Measurements from ENCODE around the gene CAND1.

The CAND1 gene

GRCh38 chr12:67284561-67284960, 15.4 kb downstream of the CAND1 start:
- WGBS (ENCODE audit: extremely low coverage, insufficient coverage, low lambda C conversion rate) = 100% methylated on average over 2 of the region's 2 CpGs

GRCh38 chr12:67286257-67286656, 17.1 kb downstream of the CAND1 start:
- no peak overlapping the region for H2BK5ac ChIP-seq (ENCODE audit: low read length)
- H3K27me3 ChIP-seq (ENCODE audit: insufficient read depth, low read length, poor library complexity) = no peaks in the 10 kb centered on the region
- H4K5ac ChIP-seq (ENCODE audit: low read length) = no peak overlapping the region
- no peak overlapping the region for H2BK15ac ChIP-seq (replicated peaks; ENCODE audit: low read depth)
- H3K27ac ChIP-seq (ENCODE audit: low read depth, low read length) = no peak overlapping the region
- H2BK120ac ChIP-seq (ENCODE audit: low read depth, low read length) = no peak overlapping the region
- peaks cover 32% of the 10 kb centered on the region for H3K79me2 ChIP-seq (ENCODE audit: control insufficient read depth, insufficient read depth, low read length)
- H3K4me1 ChIP-seq (ENCODE audit: control insufficient read depth, low read depth, low read length) = no peaks in the 10 kb centered on the region
- no peak overlapping the region for H3K18ac ChIP-seq (ENCODE audit: low read length)
- no peak for DNase-seq
- H3K9ac ChIP-seq (ENCODE audit: low read length) = no peak overlapping the region
- H3K4me3 ChIP-seq (ENCODE audit: low read length) = no peak overlapping the region
- no peak overlapping the region for H3K4ac ChIP-seq (ENCODE audit: low read depth, low read length)
- peaks cover 7% of the 10 kb centered on the region for H3K79me1 ChIP-seq (ENCODE audit: low read length)
- WGBS (ENCODE audit: extremely low coverage, insufficient coverage, low lambda C conversion rate) = no CpG with 5 or more reads among the region's 5 CpGs
- no peak overlapping the region for H3K56ac ChIP-seq (ENCODE audit: low read length)
- H2AK5ac ChIP-seq (ENCODE audit: low read length) = no peak overlapping the region
- H3K4me2 ChIP-seq (ENCODE audit: low read length) = no peak overlapping the region
- H4K8ac ChIP-seq (ENCODE audit: low read depth, low read length) = no peak overlapping the region
- no peak overlapping the region for H3K23ac ChIP-seq (ENCODE audit: low read length)
- no peaks in the 10 kb centered on the region for H3K36me3 ChIP-seq (ENCODE audit: control insufficient read depth, insufficient read depth, low read length)

More at GRCh38 chr12:67284561-67284960, 15.4 kb downstream of the CAND1 start:
- no peak overlapping the region for H4K5ac ChIP-seq (ENCODE audit: low read length)
- H3K27me3 ChIP-seq (ENCODE audit: insufficient read depth, low read length, poor library complexity) = no peaks in the 10 kb centered on the region
- DNase-seq = no peak
- no peak overlapping the region for H3K23ac ChIP-seq (ENCODE audit: low read length)
- H3K4ac ChIP-seq (ENCODE audit: low read depth, low read length) = no peak overlapping the region
- H3K56ac ChIP-seq (ENCODE audit: low read length) = no peak overlapping the region
- H3K36me3 ChIP-seq (ENCODE audit: control insufficient read depth, insufficient read depth, low read length) = no peaks in the 10 kb centered on the region
- H2BK120ac ChIP-seq (ENCODE audit: low read depth, low read length) = no peak overlapping the region
- H3K4me1 ChIP-seq (ENCODE audit: control insufficient read depth, low read depth, low read length) = no peaks in the 10 kb centered on the region
- no peak overlapping the region for H2BK15ac ChIP-seq (replicated peaks; ENCODE audit: low read depth)
- no peak overlapping the region for H3K18ac ChIP-seq (ENCODE audit: low read length)
- H2AK5ac ChIP-seq (ENCODE audit: low read length) = no peak overlapping the region
- H4K8ac ChIP-seq (ENCODE audit: low read depth, low read length) = no peak overlapping the region
- peaks cover 4% of the 10 kb centered on the region for H3K79me1 ChIP-seq (ENCODE audit: low read length)
- H3K79me2 ChIP-seq (ENCODE audit: control insufficient read depth, insufficient read depth, low read length) = peaks cover 31% of the 10 kb centered on the region
- H2BK5ac ChIP-seq (ENCODE audit: low read length) = no peak overlapping the region
- no peak overlapping the region for H3K27ac ChIP-seq (ENCODE audit: low read depth, low read length)
- no peak overlapping the region for H3K4me3 ChIP-seq (ENCODE audit: low read length)
- no peak overlapping the region for H3K9ac ChIP-seq (ENCODE audit: low read length)
- H3K4me2 ChIP-seq (ENCODE audit: low read length) = no peak overlapping the region

GRCh38 chr12:67287311-67287710, 18.2 kb downstream of the CAND1 start:
- no peak overlapping the region for H2AK5ac ChIP-seq (ENCODE audit: low read length)
- no peak overlapping the region for H3K9ac ChIP-seq (ENCODE audit: low read length)
- H2BK120ac ChIP-seq (ENCODE audit: low read depth, low read length) = no peak overlapping the region
- H3K79me2 ChIP-seq (ENCODE audit: control insufficient read depth, insufficient read depth, low read length) = peaks cover 37% of the 10 kb centered on the region
- no peak overlapping the region for H3K4me2 ChIP-seq (ENCODE audit: low read length)
- H3K56ac ChIP-seq (ENCODE audit: low read length) = no peak overlapping the region
- no peak for DNase-seq
- H3K4ac ChIP-seq (ENCODE audit: low read depth, low read length) = no peak overlapping the region
- WGBS (ENCODE audit: extremely low coverage, insufficient coverage, low lambda C conversion rate) = no CpG with 5 or more reads among the region's 5 CpGs
- no peak overlapping the region for H2BK5ac ChIP-seq (ENCODE audit: low read length)
- peaks cover 7% of the 10 kb centered on the region for H3K79me1 ChIP-seq (ENCODE audit: low read length)
- no peaks in the 10 kb centered on the region for H3K27me3 ChIP-seq (ENCODE audit: insufficient read depth, low read length, poor library complexity)
- H3K4me1 ChIP-seq (ENCODE audit: control insufficient read depth, low read depth, low read length) = no peaks in the 10 kb centered on the region
- no peak overlapping the region for H4K5ac ChIP-seq (ENCODE audit: low read length)
- H3K27ac ChIP-seq (ENCODE audit: low read depth, low read length) = no peak overlapping the region
- no peak overlapping the region for H3K4me3 ChIP-seq (ENCODE audit: low read length)
- H3K23ac ChIP-seq (ENCODE audit: low read length) = no peak overlapping the region
- H2BK15ac ChIP-seq (replicated peaks; ENCODE audit: low read depth) = no peak overlapping the region
- H3K18ac ChIP-seq (ENCODE audit: low read length) = no peak overlapping the region
- no peak overlapping the region for H4K8ac ChIP-seq (ENCODE audit: low read depth, low read length)
- no peaks in the 10 kb centered on the region for H3K36me3 ChIP-seq (ENCODE audit: control insufficient read depth, insufficient read depth, low read length)

GRCh38 chr12:67288561-67288960, 19.4 kb downstream of the CAND1 start:
- Histone ChIP-seq H3K36me3 (ENCODE audit: control insufficient read depth, insufficient read depth, low read length) (no peaks in the 10 kb centered on the region), H2BK120ac (ENCODE audit: low read depth, low read length) (no peak overlapping the region), H3K79me2 (ENCODE audit: control insufficient read depth, insufficient read depth, low read length) (peaks cover 37% of the 10 kb centered on the region), H2BK15ac (replicated peaks; ENCODE audit: low read depth) (no peak overlapping the region), H3K27ac (ENCODE audit: low read depth, low read length) (no peak overlapping the region), H3K23ac (ENCODE audit: low read length) (no peak overlapping the region), H4K5ac (ENCODE audit: low read length) (no peak overlapping the region), H3K4me1 (ENCODE audit: control insufficient read depth, low read depth, low read length) (no peaks in the 10 kb centered on the region), H2BK5ac (ENCODE audit: low read length) (no peak overlapping the region), H3K4me3 (ENCODE audit: low read length) (no peak overlapping the region), H4K8ac (ENCODE audit: low read depth, low read length) (no peak overlapping the region), H3K4ac (ENCODE audit: low read depth, low read length) (no peak overlapping the region), H3K56ac (ENCODE audit: low read length) (no peak overlapping the region), H3K9ac (ENCODE audit: low read length) (no peak overlapping the region), H3K4me2 (ENCODE audit: low read length) (no peak overlapping the region), H2AK5ac (ENCODE audit: low read length) (no peak overlapping the region), H3K18ac (ENCODE audit: low read length) (no peak overlapping the region), H3K27me3 (ENCODE audit: insufficient read depth, low read length, poor library complexity) (no peaks in the 10 kb centered on the region), H3K79me1 (ENCODE audit: low read length) (peaks cover 7% of the 10 kb centered on the region)
- DNase-seq = no peak
- WGBS (ENCODE audit: extremely low coverage, insufficient coverage, low lambda C conversion rate) = no CpG with 5 or more reads among the region's 2 CpGs

- no peak overlapping the region for H3K18ac ChIP-seq (ENCODE audit: low read length)
- no peak overlapping the region for H4K8ac ChIP-seq (ENCODE audit: low read depth, low read length)
- H2BK15ac ChIP-seq (replicated peaks; ENCODE audit: low read depth) = no peak overlapping the region
- no peak overlapping the region for H2AK5ac ChIP-seq (ENCODE audit: low read length)
- H3K27ac ChIP-seq (ENCODE audit: low read depth, low read length) = no peak overlapping the region
- H3K27me3 ChIP-seq (ENCODE audit: insufficient read depth, low read length, poor library complexity) = no peaks in the 10 kb centered on the region
- no peak for DNase-seq
- no peak overlapping the region for H4K5ac ChIP-seq (ENCODE audit: low read length)
- peaks cover 35% of the 10 kb centered on the region for H3K79me2 ChIP-seq (ENCODE audit: control insufficient read depth, insufficient read depth, low read length)
- H2BK5ac ChIP-seq (ENCODE audit: low read length) = no peak overlapping the region
- H3K4ac ChIP-seq (ENCODE audit: low read depth, low read length) = no peak overlapping the region
- no peak overlapping the region for H3K4me3 ChIP-seq (ENCODE audit: low read length)
- H3K79me1 ChIP-seq (ENCODE audit: low read length) = peaks cover 5% of the 10 kb centered on the region
- no peak overlapping the region for H3K56ac ChIP-seq (ENCODE audit: low read length)
- H3K9ac ChIP-seq (ENCODE audit: low read length) = no peak overlapping the region
- H2BK120ac ChIP-seq (ENCODE audit: low read depth, low read length) = no peak overlapping the region
- no peak overlapping the region for H3K23ac ChIP-seq (ENCODE audit: low read length)
- no peaks in the 10 kb centered on the region for H3K4me1 ChIP-seq (ENCODE audit: control insufficient read depth, low read depth, low read length)
- no CpG with 5 or more reads among the region's 2 CpGs for WGBS (ENCODE audit: extremely low coverage, insufficient coverage, low lambda C conversion rate)
- no peak overlapping the region for H3K4me2 ChIP-seq (ENCODE audit: low read length)
- no peaks in the 10 kb centered on the region for H3K36me3 ChIP-seq (ENCODE audit: control insufficient read depth, insufficient read depth, low read length)
These were observed 21.2 kb downstream of the CAND1 start for GRCh38 chr12:67290378-67290777.

GRCh38 chr12:67299526-67299925, 30.4 kb downstream of the CAND1 start:
- Histone ChIP-seq H2AK5ac (ENCODE audit: low read length) (no peak overlapping the region), H3K4me3 (ENCODE audit: low read length) (no peak overlapping the region), H3K56ac (ENCODE audit: low read length) (no peak overlapping the region), H3K79me2 (ENCODE audit: control insufficient read depth, insufficient read depth, low read length) (no peaks in the 10 kb centered on the region), H2BK5ac (ENCODE audit: low read length) (no peak overlapping the region), H3K36me3 (ENCODE audit: control insufficient read depth, insufficient read depth, low read length) (peaks cover 3% of the 10 kb centered on the region), H3K9ac (ENCODE audit: low read length) (no peak overlapping the region), H3K27me3 (ENCODE audit: insufficient read depth, low read length, poor library complexity) (no peaks in the 10 kb centered on the region), H3K27ac (ENCODE audit: low read depth, low read length) (no peak overlapping the region), H3K18ac (ENCODE audit: low read length) (no peak overlapping the region), H3K4me1 (ENCODE audit: control insufficient read depth, low read depth, low read length) (no peaks in the 10 kb centered on the region), H3K4ac (ENCODE audit: low read depth, low read length) (no peak overlapping the region), H3K79me1 (ENCODE audit: low read length) (peaks cover 4% of the 10 kb centered on the region), H2BK15ac (replicated peaks; ENCODE audit: low read depth) (no peak overlapping the region), H2BK120ac (ENCODE audit: low read depth, low read length) (no peak overlapping the region), H3K4me2 (ENCODE audit: low read length) (no peak overlapping the region), H4K5ac (ENCODE audit: low read length) (no peak overlapping the region), H4K8ac (ENCODE audit: low read depth, low read length) (no peak overlapping the region), H3K23ac (ENCODE audit: low read length) (no peak overlapping the region)
- DNase-seq = no peak
- WGBS (ENCODE audit: extremely low coverage, insufficient coverage, low lambda C conversion rate) = no CpG with 5 or more reads among the region's 2 CpGs

All from mesendoderm (in vitro differentiated cells).